GM12892 (cell line): ENCODE measurements around the gene LILRA2.

Experiments used
- POLR2A ChIP-seq: IDR thresholded peaks from 2 replicates; pipeline ENCODE4 v1.6.1; 2011; ENCODE audit warnings: low read depth, low read length, control low read depth
- POLR2AphosphoS5 ChIP-seq: IDR thresholded peaks from 2 replicates; pipeline ENCODE4 v1.6.1; 2011; ENCODE audit warnings: low read depth, low read length, control low read depth
- TAF1 ChIP-seq: IDR thresholded peaks from 2 replicates; pipeline ENCODE4 v1.6.1; 2011; ENCODE audit warnings: low read depth, mild to moderate bottlenecking, control low read depth, low read length, borderline replicate concordance

GRCh38 chr19:54608792-54609191 lies 35.2 kb downstream of the LILRA2 start:
- no peak for TF ChIP-seq POLR2A
- no peak for TF ChIP-seq TAF1
- TF ChIP-seq POLR2AphosphoS5, result no peak
